ENCODE data around the gene PRRT3. TPM values are rescaled to one million over a fixed set of nuclear protein-coding genes. Genes with fewer than 3 reads are reported as not detected.

The PRRT3 gene
- total RNA-seq, 1 donor from 2014 or later = 1.9 TPM

GRCh38 chr3:9980251-9980650, 28.0 kb upstream of the PRRT3 start:
- DNase-seq (ENCODE audit: low spot score) = no peak
- Mint-ChIP-seq H3K9me3 (ENCODE audit: unreplicated experiment) (no peaks in the 10 kb centered on the region), H3K27ac (ENCODE audit: unreplicated experiment) (no peak overlapping the region), H3K27me3 (ENCODE audit: unreplicated experiment) (peaks cover 1% of the 10 kb centered on the region), H3K4me1 (ENCODE audit: unreplicated experiment) (no peaks in the 10 kb centered on the region), H3K36me3 (ENCODE audit: low read depth, unreplicated experiment) (peaks cover 13% of the 10 kb centered on the region), H3K4me3 (ENCODE audit: unreplicated experiment) (no peak overlapping the region)
- TF ChIP-seq, protein P1, sequence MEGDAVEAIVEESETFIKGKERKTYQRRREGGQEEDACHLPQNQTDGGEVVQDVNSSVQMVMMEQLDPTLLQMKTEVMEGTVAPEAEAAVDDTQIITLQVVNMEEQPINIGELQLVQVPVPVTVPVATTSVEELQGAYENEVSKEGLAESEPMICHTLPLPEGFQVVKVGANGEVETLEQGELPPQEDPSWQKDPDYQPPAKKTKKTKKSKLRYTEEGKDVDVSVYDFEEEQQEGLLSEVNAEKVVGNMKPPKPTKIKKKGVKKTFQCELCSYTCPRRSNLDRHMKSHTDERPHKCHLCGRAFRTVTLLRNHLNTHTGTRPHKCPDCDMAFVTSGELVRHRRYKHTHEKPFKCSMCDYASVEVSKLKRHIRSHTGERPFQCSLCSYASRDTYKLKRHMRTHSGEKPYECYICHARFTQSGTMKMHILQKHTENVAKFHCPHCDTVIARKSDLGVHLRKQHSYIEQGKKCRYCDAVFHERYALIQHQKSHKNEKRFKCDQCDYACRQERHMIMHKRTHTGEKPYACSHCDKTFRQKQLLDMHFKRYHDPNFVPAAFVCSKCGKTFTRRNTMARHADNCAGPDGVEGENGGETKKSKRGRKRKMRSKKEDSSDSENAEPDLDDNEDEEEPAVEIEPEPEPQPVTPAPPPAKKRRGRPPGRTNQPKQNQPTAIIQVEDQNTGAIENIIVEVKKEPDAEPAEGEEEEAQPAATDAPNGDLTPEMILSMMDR (IDR thresholded peaks at IDR 0.05; ENCODE audit: unreplicated experiment) = no peak

DNA sequence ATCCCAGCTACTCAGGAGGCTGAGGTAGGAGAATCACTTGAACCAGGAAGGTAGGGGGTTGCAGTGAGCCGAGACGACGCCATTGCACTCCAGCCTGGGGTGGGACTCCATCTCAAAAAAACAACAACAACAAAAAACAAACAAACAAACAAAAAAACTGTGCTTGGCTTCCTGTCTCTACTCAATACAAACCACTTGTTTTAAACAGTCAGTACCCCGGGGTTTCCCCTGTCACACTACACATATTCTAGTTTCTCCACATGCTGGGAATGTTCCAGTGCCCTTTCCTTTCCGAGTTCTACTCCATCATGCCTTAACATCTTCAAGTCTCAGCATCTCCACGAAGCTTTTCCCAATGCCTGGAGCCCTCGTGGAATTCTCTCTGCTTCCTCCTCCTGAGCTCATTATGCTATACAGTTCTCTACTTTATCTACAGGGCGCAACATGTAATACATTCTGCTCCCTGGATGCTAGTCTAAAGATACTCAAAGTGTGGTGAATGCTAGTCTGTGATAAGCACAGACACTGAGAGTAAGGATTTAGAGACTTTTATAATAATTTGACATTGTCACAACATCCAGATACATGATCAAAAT, 26.6 kb upstream of the PRRT3 start:
- Mint-ChIP-seq H3K9me3 (ENCODE audit: unreplicated experiment) (no peaks in the 10 kb centered on the region), H3K4me1 (ENCODE audit: unreplicated experiment) (no peaks in the 10 kb centered on the region), H3K4me3 (ENCODE audit: unreplicated experiment) (no peak overlapping the region), H3K27me3 (ENCODE audit: unreplicated experiment) (peaks cover 1% of the 10 kb centered on the region), H3K27ac (ENCODE audit: unreplicated experiment) (no peak overlapping the region), H3K36me3 (ENCODE audit: low read depth, unreplicated experiment) (peaks cover 20% of the 10 kb centered on the region)
- TF ChIP-seq, protein P1 (IDR thresholded peaks at IDR 0.05; ENCODE audit: unreplicated experiment) = no peak
- DNase-seq (ENCODE audit: low spot score) = no peak

- TF ChIP-seq, protein P1 (IDR thresholded peaks at IDR 0.05; ENCODE audit: unreplicated experiment) = no peak
- H3K9me3 Mint-ChIP-seq (ENCODE audit: unreplicated experiment) = no peaks in the 10 kb centered on the region
- H3K36me3 Mint-ChIP-seq (ENCODE audit: low read depth, unreplicated experiment) = peaks cover 24% of the 10 kb centered on the region
- no peaks in the 10 kb centered on the region for H3K27me3 Mint-ChIP-seq (ENCODE audit: unreplicated experiment)
- H3K27ac Mint-ChIP-seq (ENCODE audit: unreplicated experiment) = no peak overlapping the region
- H3K4me3 Mint-ChIP-seq (ENCODE audit: unreplicated experiment) = no peak overlapping the region
- no peaks in the 10 kb centered on the region for H3K4me1 Mint-ChIP-seq (ENCODE audit: unreplicated experiment)
- DNase-seq (ENCODE audit: low spot score) = no peak
Measured at GRCh38 chr3:9976721-9977709, 24.8 kb upstream of the PRRT3 start.

- no peak for DNase-seq (ENCODE audit: low spot score)
- TF ChIP-seq, protein P1 (IDR thresholded peaks at IDR 0.05; ENCODE audit: unreplicated experiment) = no peak
- Mint-ChIP-seq H3K27ac (ENCODE audit: unreplicated experiment) (no peak overlapping the region), H3K9me3 (ENCODE audit: unreplicated experiment) (no peaks in the 10 kb centered on the region), H3K4me3 (ENCODE audit: unreplicated experiment) (peak overlapping the region; percentile 59), H3K27me3 (ENCODE audit: unreplicated experiment) (no peaks in the 10 kb centered on the region), H3K4me1 (ENCODE audit: unreplicated experiment) (no peaks in the 10 kb centered on the region), H3K36me3 (ENCODE audit: low read depth, unreplicated experiment) (peaks cover 25% of the 10 kb centered on the region)
Measured at GRCh38 chr3:9970020-9970652, 17.9 kb upstream of the PRRT3 start.

All from endothelial cell (in vitro differentiated cells).